Neuron (in vitro differentiated cells): ENCODE measurements around the gene TTLL5.
A peak's percentile ranks its signal among the peaks of the same experiment; 100 is the strongest.
"Not testable (repeated sequence)": the region's sequence is repeated elsewhere in the genome, so short reads cannot be mapped to it uniquely, and the experiment has no call there.

Experiments used
- H2AFZ ChIP-seq: one replicate; pipeline ENCODE4 v1.6.1; 2013; ENCODE audit warnings: low read depth, mild to moderate bottlenecking, inconsistent platforms, low read length, moderate library complexity
- H3K27me3 ChIP-seq: one replicate; pipeline ENCODE4 v1.6.1; 2013; ENCODE audit warnings: low read length; ENCODE audit not compliant: insufficient read depth
- H3K36me3 ChIP-seq: one replicate; pipeline ENCODE4 v1.6.1; 2013; ENCODE audit warnings: low read length; ENCODE audit not compliant: insufficient read depth
- H3K4me1 ChIP-seq: one replicate; pipeline ENCODE4 v1.6.1; 2013; ENCODE audit warnings: low read length; ENCODE audit not compliant: insufficient read depth
- H3K4me3 ChIP-seq: 2 replicates; pipeline ENCODE4 v1.5.1; 2013; ENCODE audit warnings: mild to moderate bottlenecking, low read length, moderate library complexity
- H3K9me3 ChIP-seq: one replicate; pipeline ENCODE4 v1.6.1; 2013; ENCODE audit warnings: low read length

TTLL5 gene

GRCh38 chr14:75657331-75657730 lies 3.7 kb upstream of the TTLL5 start:
- Histone ChIP-seq H3K36me3 (peaks cover 29% of the 10 kb centered on the region), H2AFZ (no peak overlapping the region), H3K9me3 (no peaks in the 10 kb centered on the region), H3K4me1 (peaks cover 12% of the 10 kb centered on the region), H3K27me3 (no peaks in the 10 kb centered on the region), H3K4me3 (no peak overlapping the region)

GRCh38 chr14:75658957-75659356 lies 2.1 kb upstream of the TTLL5 start:
- H3K36me3 ChIP-seq = peaks cover 33% of the 10 kb centered on the region
- H3K4me3 ChIP-seq = no peak overlapping the region
- H3K4me1 ChIP-seq = peaks cover 15% of the 10 kb centered on the region
- H3K27me3 ChIP-seq = no peaks in the 10 kb centered on the region
- no peaks in the 10 kb centered on the region for H3K9me3 ChIP-seq
- H2AFZ ChIP-seq = no peak overlapping the region

GRCh38 chr14:75660238-75660629 lies 812 bp upstream of the TTLL5 start:
- Histone ChIP-seq H3K4me1 (peaks cover 15% of the 10 kb centered on the region), H3K36me3 (peaks cover 35% of the 10 kb centered on the region), H3K4me3 (peak overlapping the region; percentile 93), H3K27me3 (no peaks in the 10 kb centered on the region), H2AFZ (peak overlapping the region; percentile 94), H3K9me3 (no peaks in the 10 kb centered on the region)

DNA sequence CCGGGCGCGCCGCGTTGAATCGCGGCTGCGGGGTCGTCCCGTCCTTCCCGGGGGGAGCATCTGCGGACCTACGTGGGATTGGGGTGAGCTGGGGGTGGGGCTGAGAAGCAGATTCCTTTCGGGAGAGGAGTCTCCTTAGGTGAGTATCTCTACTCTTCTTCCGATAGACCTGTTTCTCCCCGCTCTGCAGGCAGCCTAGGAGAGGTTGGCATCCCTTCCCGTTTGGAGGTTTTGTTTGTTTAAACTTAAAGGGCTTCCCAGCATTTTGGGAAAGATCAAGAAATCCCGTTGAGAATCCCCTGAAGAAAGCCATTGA lies 411 bp downstream of the TTLL5 start:
- no peaks in the 10 kb centered on the region for H3K9me3 ChIP-seq
- peak overlapping the region; percentile 93 for H3K4me3 ChIP-seq
- no peaks in the 10 kb centered on the region for H3K27me3 ChIP-seq
- peaks cover 30% of the 10 kb centered on the region for H3K36me3 ChIP-seq
- peak overlapping the region; percentile 94 for H2AFZ ChIP-seq
- peaks cover 15% of the 10 kb centered on the region for H3K4me1 ChIP-seq

- no peak overlapping the region for H3K4me3 ChIP-seq
- H2AFZ ChIP-seq = no peak overlapping the region
- H3K9me3 ChIP-seq = no peaks in the 10 kb centered on the region
- H3K4me1 ChIP-seq = peaks cover 15% of the 10 kb centered on the region
- H3K36me3 ChIP-seq = peaks cover 24% of the 10 kb centered on the region
- no peaks in the 10 kb centered on the region for H3K27me3 ChIP-seq
Observed at GRCh38 chr14:75662966-75663365, 1.9 kb downstream of the TTLL5 start.

GRCh38 chr14:75667099-75667765 lies 6.2 kb downstream of the TTLL5 start:
- peaks cover 5% of the 10 kb centered on the region for H3K9me3 ChIP-seq
- no peak overlapping the region for H2AFZ ChIP-seq
- H3K27me3 ChIP-seq = no peaks in the 10 kb centered on the region
- H3K4me3 ChIP-seq = no peak overlapping the region
- H3K36me3 ChIP-seq = peaks cover 46% of the 10 kb centered on the region
- H3K4me1 ChIP-seq = peaks cover 3% of the 10 kb centered on the region

- Histone ChIP-seq H3K4me3 (no peak overlapping the region), H3K36me3 (peaks cover 27% of the 10 kb centered on the region), H3K9me3 (peaks cover 7% of the 10 kb centered on the region)
Observed at GRCh38 chr14:75672605-75673192, 11.7 kb downstream of the TTLL5 start.

DNA sequence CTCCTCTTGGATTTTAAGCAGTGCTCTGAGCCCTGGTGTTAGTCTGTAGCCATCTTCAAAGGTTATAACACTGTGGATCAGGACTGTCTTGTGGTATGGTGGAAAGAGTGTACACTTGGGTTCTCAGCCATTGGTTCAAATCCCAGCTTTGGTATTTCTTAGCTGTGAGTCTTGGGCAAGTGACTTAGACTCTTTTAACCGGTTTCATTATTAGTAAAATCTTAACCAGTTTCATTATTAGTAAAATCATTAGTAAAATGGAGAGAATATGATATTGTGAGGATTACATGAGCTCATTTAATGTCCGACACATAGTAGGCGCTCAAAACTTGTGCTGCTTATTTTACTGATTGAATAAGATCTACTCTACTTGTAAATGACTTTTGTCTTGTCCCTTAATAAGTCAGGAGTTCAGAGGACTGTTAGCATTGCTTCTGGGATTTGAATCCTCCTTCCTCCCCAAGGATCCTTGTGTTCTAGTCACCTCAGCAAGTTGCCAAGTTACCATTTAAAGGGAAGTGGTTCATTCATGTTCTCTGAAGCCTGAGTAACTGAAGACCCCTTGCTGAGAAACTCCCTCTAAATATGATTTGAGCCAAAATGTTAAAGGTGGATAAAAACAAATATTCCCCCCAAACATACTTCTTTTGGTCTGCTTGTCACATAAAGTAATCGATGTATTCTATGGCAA lies 12.4 kb downstream of the TTLL5 start:
- Histone ChIP-seq H3K4me1 (no peaks in the 10 kb centered on the region), H3K4me3 (no peak overlapping the region), H3K27me3 (no peaks in the 10 kb centered on the region), H3K9me3 (peaks cover 7% of the 10 kb centered on the region), H2AFZ (no peak overlapping the region), H3K36me3 (peaks cover 27% of the 10 kb centered on the region)

More at GRCh38 chr14:75672605-75673192, 11.7 kb downstream of the TTLL5 start:
- Histone ChIP-seq H2AFZ (no peak overlapping the region), H3K4me1 (no peaks in the 10 kb centered on the region), H3K27me3 (no peaks in the 10 kb centered on the region)

GRCh38 chr14:75675265-75675960 lies 14.4 kb downstream of the TTLL5 start:
- peaks cover 12% of the 10 kb centered on the region for H3K36me3 ChIP-seq

DNA sequence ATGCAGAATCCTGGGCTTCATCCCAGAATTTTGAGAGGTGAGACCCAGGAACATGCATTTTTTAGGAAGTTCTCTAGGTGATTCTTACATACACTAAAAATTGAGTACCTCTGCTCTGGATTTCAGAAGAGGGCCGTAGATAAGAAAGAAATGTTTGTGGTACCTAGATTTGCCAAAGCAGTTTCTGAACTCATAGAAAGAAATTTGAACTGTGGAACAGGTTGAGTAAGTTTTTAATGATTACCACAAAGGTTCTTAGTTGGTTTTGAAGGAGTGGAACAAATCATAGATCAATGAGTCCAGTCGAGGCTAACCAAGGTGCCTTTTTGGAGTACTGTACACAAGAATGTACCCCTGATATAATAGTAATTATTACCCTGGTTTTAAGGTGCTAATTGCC lies 24.9 kb downstream of the TTLL5 start:
- Histone ChIP-seq H3K4me3 (no peak overlapping the region), H3K27me3 (no peaks in the 10 kb centered on the region), H3K4me1 (no peaks in the 10 kb centered on the region), H3K9me3 (no peaks in the 10 kb centered on the region), H3K36me3 (peaks cover 45% of the 10 kb centered on the region), H2AFZ (no peak overlapping the region)

More at GRCh38 chr14:75675265-75675960, 14.4 kb downstream of the TTLL5 start:
- Histone ChIP-seq H3K4me3 (no peak overlapping the region), H3K4me1 (no peaks in the 10 kb centered on the region), H3K27me3 (no peaks in the 10 kb centered on the region), H2AFZ (no peak overlapping the region), H3K9me3 (peaks cover 3% of the 10 kb centered on the region)

DNA sequence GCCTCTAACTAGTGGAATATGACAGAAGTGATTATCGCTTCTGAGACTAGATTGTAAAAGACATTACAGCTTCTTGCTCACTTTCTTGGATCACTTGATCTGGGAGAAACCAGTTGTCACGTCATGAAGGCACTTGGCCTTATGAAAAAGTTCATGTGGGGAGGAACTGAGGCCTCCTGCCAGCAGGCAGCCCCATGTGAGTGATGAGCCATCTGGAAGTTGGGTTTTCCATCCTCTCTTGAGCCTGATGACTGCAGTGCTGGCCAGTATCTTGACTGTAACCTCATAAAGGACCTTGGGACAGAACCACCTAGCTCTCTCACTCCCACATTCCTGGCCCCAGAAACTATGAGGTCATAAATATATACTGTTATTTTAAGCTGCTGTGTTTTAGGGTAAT lies 28.0 kb downstream of the TTLL5 start:
- Histone ChIP-seq H3K27me3 (no peaks in the 10 kb centered on the region), H2AFZ (no peak overlapping the region), H3K4me1 (no peaks in the 10 kb centered on the region), H3K36me3 (peaks cover 46% of the 10 kb centered on the region), H3K4me3 (no peak overlapping the region), H3K9me3 (no peaks in the 10 kb centered on the region)

DNA sequence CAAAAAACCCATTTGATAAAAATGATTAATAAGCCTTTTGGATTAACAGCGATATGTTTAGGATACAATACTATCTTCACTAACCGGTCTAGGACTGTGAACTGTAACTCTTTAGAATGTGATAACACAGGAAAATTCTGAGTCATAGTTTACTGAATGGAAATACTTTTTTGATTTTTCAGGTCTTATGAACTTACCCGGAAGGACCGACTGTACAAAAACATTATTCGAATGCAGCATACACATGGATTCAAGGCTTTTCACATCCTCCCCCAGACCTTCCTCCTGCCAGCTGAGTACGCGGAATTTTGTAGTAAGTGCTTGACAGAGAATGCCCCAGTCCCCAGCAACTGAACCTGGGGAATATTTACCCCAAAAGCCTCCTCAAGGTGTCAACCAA lies 29.0 kb downstream of the TTLL5 start:
- Histone ChIP-seq H3K4me1 (no peaks in the 10 kb centered on the region), H3K36me3 (peaks cover 40% of the 10 kb centered on the region), H3K27me3 (no peaks in the 10 kb centered on the region), H3K9me3 (no peaks in the 10 kb centered on the region), H3K4me3 (no peak overlapping the region), H2AFZ (no peak overlapping the region)

DNA sequence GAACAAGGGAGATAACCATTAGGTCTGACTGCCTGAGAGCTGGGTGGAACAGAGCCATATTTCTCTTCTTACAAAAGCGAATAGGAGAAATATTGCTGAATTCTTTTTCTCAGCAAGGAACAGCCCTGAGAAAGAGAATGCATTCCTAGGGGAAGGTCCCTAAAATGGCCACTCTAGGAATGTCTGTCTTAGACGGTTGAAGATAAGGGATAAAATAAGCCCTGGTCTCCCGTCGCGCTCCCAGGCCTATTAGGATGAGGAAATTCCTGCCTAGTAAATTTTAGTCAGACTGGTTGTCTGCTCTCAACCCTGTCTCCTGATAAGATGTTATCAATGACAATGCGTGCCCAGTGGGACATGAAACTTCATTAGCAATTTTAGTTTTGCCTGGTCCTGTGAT lies 34.0 kb downstream of the TTLL5 start:
- peaks cover 44% of the 10 kb centered on the region for H3K36me3 ChIP-seq
- H3K4me1 ChIP-seq, H3K27me3 ChIP-seq, H2AFZ ChIP-seq, H3K4me3 ChIP-seq, H3K9me3 ChIP-seq: not testable (repeated sequence)
